Measurements from ENCODE around the gene ALX3.

Gene ALX3

GRCh38 chr1:110063781-110064180, 6.7 kb downstream of the ALX3 start:
- DNase-seq, result no peak

GRCh38 chr1:110062612-110063011, 7.9 kb downstream of the ALX3 start:
- no peak for DNase-seq

- DNase-seq, result no peak
Measured at GRCh38 chr1:110061341-110061740, 9.1 kb downstream of the ALX3 start.

GRCh38 chr1:110060662-110061060, 9.8 kb downstream of the ALX3 start:
- no peak for DNase-seq

- peak; percentile 72 for DNase-seq
Measured at GRCh38 chr1:110060034-110060661, 10.3 kb downstream of the ALX3 start.

- DNase-seq, result no peak
Measured at GRCh38 chr1:110059133-110059863, 11.2 kb downstream of the ALX3 start.

GRCh38 chr1:110058591-110058990, 11.9 kb downstream of the ALX3 start:
- DNase-seq, result no peak

GRCh38 chr1:110057963-110058518, 12.4 kb downstream of the ALX3 start:
- no peak for DNase-seq

GRCh38 chr1:110056776-110057175, 13.7 kb downstream of the ALX3 start:
- DNase-seq, result no peak

GRCh38 chr1:110056285-110056683, 14.2 kb downstream of the ALX3 start:
- DNase-seq, result no peak

GRCh38 chr1:110055493-110056284, 14.8 kb downstream of the ALX3 start:
- no peak for DNase-seq

GRCh38 chr1:110053552-110054428, 16.7 kb downstream of the ALX3 start:
- peak; percentile 73 for DNase-seq

- DNase-seq, result no peak
Measured at GRCh38 chr1:110051262-110051648, 19.2 kb downstream of the ALX3 start.

GRCh38 chr1:110050602-110051261, 19.7 kb downstream of the ALX3 start:
- no peak for DNase-seq

- DNase-seq, result no peak
Measured at GRCh38 chr1:110049801-110050601, 20.5 kb downstream of the ALX3 start.

GRCh38 chr1:110048923-110049601, 21.4 kb downstream of the ALX3 start:
- no peak for DNase-seq

- DNase-seq, result no peak
Measured at GRCh38 chr1:110048240-110048639, 22.2 kb downstream of the ALX3 start.

- no peak for DNase-seq
Measured at GRCh38 chr1:110047463-110047862, 23.0 kb downstream of the ALX3 start.

- DNase-seq, result no peak
Measured at GRCh38 chr1:110043016-110043415, 27.5 kb downstream of the ALX3 start.

- DNase-seq, result peak; percentile 29
Measured at GRCh38 chr1:110040548-110040947, 29.9 kb downstream of the ALX3 start.
